Body of pancreas (tissue), 4 donors: ENCODE results near the gene ARFGAP2. TPM values are rescaled to one million over a fixed set of nuclear protein-coding genes. Genes with fewer than 3 reads are reported as not detected.
"Not testable (repeated sequence)": the region's sequence is repeated elsewhere in the genome, so short reads cannot be mapped to it uniquely, and the experiment has no call there.

Experiments used
- ATAC-seq: fragments of 150-250 bp; one replicate; pipeline ENCODE4 v1.9.1; 2016
- DNase-seq, 4 donors: peaks; one replicate each; pipeline ENCODE4 v3.0.0-alpha.2; 2019
- H3K27ac ChIP-seq, 4 donors: fragments of 200-600 bp; sonication (generic); 1 replicate in 3 of 4; 2 replicates in 1 of 4; pipeline versions ENCODE4 v1.5.1 to v1.6.1; 2016 to 2019; ENCODE audit warnings: mild to moderate bottlenecking in 1 of 4, mixed read lengths in 1 of 4, moderate library complexity in 1 of 4
- H3K27me3 ChIP-seq, 2 donors: fragments of 200-600 bp; sonication (generic); one replicate each; pipeline ENCODE4 v1.6.0; 2016; ENCODE audit warnings: mild to moderate bottlenecking in 1 of 2
- H3K36me3 ChIP-seq, 2 donors: fragments of 200-600 bp; sonication (generic); replicated peaks in 1 of 2; 2 replicates each; pipeline ENCODE4 v1.5.1; 2016; ENCODE audit warnings: low read depth in 2 of 2; ENCODE audit not compliant: insufficient read depth in 1 of 2
- H3K4me1 ChIP-seq: fragments of 200-600 bp; sonication (generic); one replicate; pipeline ENCODE4 v1.6.0; 2016
- H3K4me3 ChIP-seq, 2 donors: fragments of 200-600 bp; sonication (generic); 1 replicate in 1 of 2; 2 replicates in 1 of 2; pipeline ENCODE4 v1.5.1; 2016 to 2019
- H3K9me3 ChIP-seq, 3 donors: fragments of 200-600 bp; sonication (generic); 1 replicate in 2 of 3; 2 replicates in 1 of 3; pipeline ENCODE4 v1.5.1; 2016
- CTCF ChIP-seq, 7 experiments: fragments of 450-650 bp in 4 of 7; fragments of 200-600 bp in 3 of 7; sonication (generic) in 3 of 7; IDR thresholded peaks; one replicate each; pipeline ENCODE4 v1.5.1; 2016 to 2019; ENCODE audit warnings: antibody characterized with exemption in 7 of 7
- POLR2A ChIP-seq, 3 donors: fragments of 450-650 bp; IDR thresholded peaks; one replicate each; pipeline ENCODE4 v1.6.1; 2016; ENCODE audit warnings: antibody characterized with exemption in 3 of 3, mild to moderate bottlenecking in 2 of 3
- WGBS, 2 donors: methylation state at CpG; one replicate each; pipeline ENCODE4 v1.1.5; 2017; 5-methylcytosine and 5-hydroxymethylcytosine counted together
- intact Hi-C: fragments of 100-400 bp; cut with DNase I; formaldehyde crosslinking; loops from one replicate; pipeline ENCODE4 v1.15.1; 2023
- total RNA-seq, 2 donors: library from RNA; depleted of rRNA; stranded (reverse); fragments of >200 nt; gene quantifications; one replicate each; pipeline ENCODE4 v1.1.0, GENCODE V29; 2016

The ARFGAP2 gene
- total RNA-seq, 2 donors from 2014 or later: 143 to 212 TPM

GRCh38 chr11:47208628-47209027 lies 31.9 kb upstream of the ARFGAP2 start:
- Histone ChIP-seq H3K36me3 (no peaks in the 10 kb centered on the region), H3K4me3 (no peak overlapping the region), H3K9me3 (no peaks in the 10 kb centered on the region), H3K27me3 (no peaks in the 10 kb centered on the region), H3K4me1 (peaks cover 10% of the 10 kb centered on the region), H3K27ac (no peak overlapping the region)
- intact Hi-C loops: no loop called here
- DNase-seq (no peak), ATAC-seq (no peak)
- TF ChIP-seq CTCF (IDR thresholded peaks at IDR 0.05) (no peak), POLR2A (IDR thresholded peaks at IDR 0.05) (no peak)
- WGBS, 2 donors: 92 to 94% methylated on average over 5 of the region's 5 CpGs

GRCh38 chr11:47208008-47208552 lies 31.4 kb upstream of the ARFGAP2 start:
- intact Hi-C loops, H3K36me3 ChIP-seq, H3K9me3 ChIP-seq, H3K4me1 ChIP-seq, H3K4me3 ChIP-seq, H3K27ac ChIP-seq, ATAC-seq, H3K27me3 ChIP-seq, DNase-seq: not testable (repeated sequence)
- 85 to 92% methylated on average over 13 of the region's 13 CpGs for WGBS, 2 donors

GRCh38 chr11:47207459-47207858 lies 30.8 kb upstream of the ARFGAP2 start:
- intact Hi-C loops: no loop called here
- ATAC-seq: peak; percentile 88
- no peaks in the 10 kb centered on the region for H3K9me3 ChIP-seq
- TF ChIP-seq POLR2A (IDR thresholded peaks at IDR 0.05): no peak
- no peak for TF ChIP-seq CTCF (IDR thresholded peaks at IDR 0.05)
- no peak overlapping the region for H3K4me3 ChIP-seq
- WGBS, 2 donors: 30 to 44% methylated on average over 6 of the region's 6 CpGs
- H3K27ac ChIP-seq: no peak overlapping the region
- DNase-seq: peak; percentile 48 to 74 (median 64)
- H3K36me3 ChIP-seq: no peaks in the 10 kb centered on the region
- H3K27me3 ChIP-seq: no peaks in the 10 kb centered on the region
- peaks cover 7% of the 10 kb centered on the region for H3K4me1 ChIP-seq

GRCh38 chr11:47206577-47206976 lies 29.9 kb upstream of the ARFGAP2 start:
- H3K4me3 ChIP-seq, ATAC-seq, H3K27ac ChIP-seq, H3K36me3 ChIP-seq, H3K9me3 ChIP-seq, H3K27me3 ChIP-seq, intact Hi-C loops, DNase-seq, H3K4me1 ChIP-seq: not testable (repeated sequence)
- 95 to 96% methylated on average over 5 of the region's 5 CpGs for WGBS, 2 donors

GRCh38 chr11:47204637-47204989 lies 27.9 kb upstream of the ARFGAP2 start:
- ATAC-seq: no peak
- TF ChIP-seq CTCF (IDR thresholded peaks at IDR 0.05): no peak
- no peak for TF ChIP-seq POLR2A (IDR thresholded peaks at IDR 0.05)
- Histone ChIP-seq H3K27me3 (no peaks in the 10 kb centered on the region), H3K27ac (no peak overlapping the region), H3K36me3 (no peaks in the 10 kb centered on the region), H3K4me1 (peaks cover 7% of the 10 kb centered on the region), H3K9me3 (no peaks in the 10 kb centered on the region), H3K4me3 (no peak overlapping the region)
- intact Hi-C loops: no loop called here
- WGBS, 2 donors: 73 to 85% methylated on average over 2 of the region's 2 CpGs
- no peak for DNase-seq

GRCh38 chr11:47202576-47202975 lies 25.9 kb upstream of the ARFGAP2 start:
- TF ChIP-seq CTCF (IDR thresholded peaks at IDR 0.05): no peak
- TF ChIP-seq POLR2A (IDR thresholded peaks at IDR 0.05): no peak
- DNase-seq (no peak), ATAC-seq (no peak)
- 69 to 81% methylated on average over 5 of the region's 5 CpGs for WGBS, 2 donors
- no peaks in the 10 kb centered on the region for H3K27me3 ChIP-seq
- no peaks in the 10 kb centered on the region for H3K9me3 ChIP-seq
- no peaks in the 10 kb centered on the region for H3K36me3 ChIP-seq
- intact Hi-C loops: no loop called here
- no peak overlapping the region for H3K4me3 ChIP-seq
- H3K27ac ChIP-seq: no peak overlapping the region
- H3K4me1 ChIP-seq: peaks cover 6% of the 10 kb centered on the region
